OCI-LY7 (cell line): ENCODE measurements around the gene PODXL2. TPM values are rescaled to one million over a fixed set of nuclear protein-coding genes. Genes with fewer than 3 reads are reported as not detected.
"Not testable (repeated sequence)": the region's sequence is repeated elsewhere in the genome, so short reads cannot be mapped to it uniquely, and the experiment has no call there.

ENCODE experiments used
- BruUV-seq: library from RNA; stranded (reverse); fragments of 400-500 nt; replicated peaks from 2 replicates; lab custom pipeline; 2021; lab: Mats Ljungman, UMichigan
- CTCF ChIA-PET: fragments of 300-600 bp; sonication (Branson Sonifier 250); formaldehyde crosslinking; loops from one replicate; lab custom pipeline; 2022; ENCODE audit warnings: antibody characterized with exemption; ENCODE audit not compliant: unreplicated experiment; lab: Charles Lee
- POLR2A ChIA-PET: fragments of 300-600 bp; sonication (Branson Sonifier 250); formaldehyde crosslinking; loops from one replicate; lab custom pipeline; 2022; ENCODE audit warnings: antibody characterized with exemption; lab: Charles Lee
- DNase-seq: peaks from one replicate; pipeline ENCODE4 v3.0.0-alpha.2; 2015; ENCODE audit warnings: low spot score
- H2AFZ ChIP-seq: fragments of 200-600 bp; sonication (generic), shearing (Covaris generic); 2 replicates; pipeline ENCODE4 v1.6.1; 2014; ENCODE audit warnings: mild to moderate bottlenecking, antibody characterized with exemption, low read length, moderate library complexity
- H3K27ac ChIP-seq: fragments of 200-600 bp; sonication (generic); 2 replicates; pipeline ENCODE4 v1.5.1; 2014; ENCODE audit warnings: mixed run types, low read depth, mild to moderate bottlenecking, moderate library complexity, low read length, inconsistent platforms; ENCODE audit not compliant: poor library complexity, severe bottlenecking
- H3K36me3 ChIP-seq: fragments of 200-600 bp; sonication (generic); 2 replicates; pipeline ENCODE4 v1.6.1; 2014; ENCODE audit warnings: mild to moderate bottlenecking, antibody characterized with exemption, low read length, moderate library complexity, mixed read lengths; ENCODE audit not compliant: insufficient read depth
- H3K4me1 ChIP-seq: fragments of 200-600 bp; sonication (generic); 2 replicates; pipeline ENCODE4 v1.5.1; 2014; ENCODE audit warnings: mild to moderate bottlenecking, low read length; ENCODE audit not compliant: insufficient read depth, poor library complexity, severe bottlenecking
- H3K4me2 ChIP-seq: fragments of 200-600 bp; sonication (generic); 2 replicates; pipeline ENCODE4 v1.6.1; 2014; ENCODE audit warnings: mild to moderate bottlenecking, low read length
- H3K4me3 ChIP-seq: fragments of 200-600 bp; sonication (generic); 2 replicates; pipeline ENCODE4 v1.5.1; 2014; ENCODE audit warnings: mild to moderate bottlenecking, low read depth, low read length; ENCODE audit not compliant: poor library complexity, severe bottlenecking
- H3K79me2 ChIP-seq: fragments of 200-600 bp; sonication (generic); 2 replicates; pipeline ENCODE4 v1.6.1; 2016; ENCODE audit warnings: low read depth, mild to moderate bottlenecking, low read length, moderate library complexity, mixed read lengths; ENCODE audit not compliant: insufficient read depth
- H3K9me2 ChIP-seq: fragments of 200-600 bp; sonication (generic); 2 replicates; pipeline ENCODE4 v1.6.1; 2016; ENCODE audit warnings: mild to moderate bottlenecking, low read length, mixed read lengths; ENCODE audit not compliant: insufficient read depth
- H3K9me3 ChIP-seq: fragments of 200-600 bp; sonication (generic); 2 replicates; pipeline ENCODE4 v1.6.1; 2014; ENCODE audit warnings: mild to moderate bottlenecking, mixed run types, low read length, mixed read lengths
- H4K20me1 ChIP-seq: fragments of 200-600 bp; sonication (generic); 2 replicates; pipeline ENCODE4 v1.6.1; 2014; ENCODE audit warnings: mild to moderate bottlenecking, antibody characterized with exemption, low read length, moderate library complexity, mixed read lengths; ENCODE audit not compliant: insufficient read depth
- CTCF ChIP-seq: fragments of 200-600 bp; sonication (generic); conservative IDR thresholded peaks from 2 replicates; pipeline ENCODE4 v1.5.1; 2014; ENCODE audit warnings: mild to moderate bottlenecking, antibody characterized with exemption, low read length, moderate library complexity, mixed read lengths
- EZH2phosphoT487 ChIP-seq: fragments of 200-600 bp; sonication (generic); IDR thresholded peaks from 2 replicates; pipeline ENCODE4 v1.6.1; 2018; ENCODE audit warnings: low read depth, borderline replicate concordance, mild to moderate bottlenecking, mixed run types, antibody characterized with exemption, low read length, moderate library complexity, mixed read lengths
- intact Hi-C: fragments of 100-400 bp; cut with micrococcal nuclease; formaldehyde crosslinking; loops from one replicate; pipeline ENCODE4 v1.10.0; 2022; ENCODE audit not compliant: unreplicated experiment
- total RNA-seq, 2 experiments: library from RNA; depleted of rRNA in 1 of 2; stranded (reverse); fragments of >200 nt in 1 of 2; shearing (Covaris generic) in 1 of 2; gene quantifications; 2 replicates each; pipeline ENCODE4 v1.2.3, GENCODE V29; 2014 to 2022

PODXL2 gene
- total RNA-seq, 2 experiments from 2014 or later, result 16.1 to 29.4 TPM

DNA sequence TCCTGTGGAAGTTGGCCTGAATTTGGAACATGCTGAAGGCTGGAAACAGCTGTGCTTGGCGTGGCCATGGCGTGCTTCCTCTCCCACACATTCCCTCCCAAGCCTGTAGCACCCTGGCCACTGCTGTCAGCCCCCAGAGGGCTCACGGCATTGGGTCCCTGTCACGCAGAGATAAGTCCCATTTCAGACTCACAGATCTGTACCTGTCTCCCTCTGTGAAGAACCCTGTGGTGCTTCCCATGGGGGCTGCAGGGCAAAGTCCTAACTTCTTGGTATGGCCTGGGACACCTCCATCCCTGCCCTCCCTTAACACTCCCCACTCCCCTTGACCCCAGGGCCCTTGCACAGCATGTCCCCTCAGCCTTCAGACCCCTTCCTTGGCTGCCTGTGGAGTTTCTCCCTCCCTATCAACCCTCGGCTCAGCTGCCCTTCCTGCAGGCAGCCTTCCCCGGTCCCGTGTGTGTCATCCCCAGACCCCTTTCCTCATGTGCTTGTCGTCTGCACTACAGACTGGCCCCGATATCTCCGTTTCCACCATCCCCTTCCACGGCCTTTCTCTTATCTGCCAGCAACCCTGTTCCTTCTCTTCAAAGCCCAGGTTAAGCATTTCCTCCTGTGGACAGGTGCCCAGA is 72.4 kb downstream of the PODXL2 start:
- H3K79me2 ChIP-seq, result no peaks in the 10 kb centered on the region
- H3K4me2 ChIP-seq, result no peak overlapping the region
- ChIA-PET CTCF (no interaction called here), POLR2A (no interaction called here)
- TF ChIP-seq CTCF (no peak), EZH2phosphoT487 (no peak)
- intact Hi-C loops, result no loop called here
- no peak for DNase-seq
- no peak overlapping the region for H2AFZ ChIP-seq
- H3K9me3 ChIP-seq, result no peaks in the 10 kb centered on the region
- no peaks in the 10 kb centered on the region for H4K20me1 ChIP-seq
- BruUV-seq, result no TSS peak
- no peaks in the 10 kb centered on the region for H3K9me2 ChIP-seq
- peaks cover 14% of the 10 kb centered on the region for H3K4me1 ChIP-seq
- peaks cover 42% of the 10 kb centered on the region for H3K36me3 ChIP-seq
- no peak overlapping the region for H3K27ac ChIP-seq
- H3K4me3 ChIP-seq, result no peak overlapping the region

DNA sequence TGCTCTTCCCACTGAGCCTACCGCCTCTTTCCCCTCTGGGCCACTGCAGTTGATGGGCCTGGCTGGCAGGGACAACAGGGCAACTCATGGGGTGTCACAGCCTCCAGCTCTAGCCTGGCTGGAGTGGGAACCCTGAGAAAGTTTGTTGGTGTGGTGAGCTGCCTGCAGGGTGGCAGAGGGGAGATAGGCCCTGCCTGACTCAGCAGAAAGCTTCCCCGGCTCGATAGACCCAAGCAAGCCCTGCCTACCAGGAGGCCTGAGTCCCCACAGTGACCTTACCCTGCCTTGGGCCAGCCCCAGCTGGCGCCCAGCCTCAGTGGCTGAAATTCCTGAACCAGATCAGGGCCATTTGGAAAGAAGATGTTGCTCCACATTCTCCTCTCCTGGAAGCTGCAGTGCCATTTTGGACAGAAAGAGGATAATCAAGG is 73.2 kb downstream of the PODXL2 start:
- intact Hi-C loops, result no loop called here
- no TSS peak for BruUV-seq
- Histone ChIP-seq H3K36me3 (peaks cover 47% of the 10 kb centered on the region), H4K20me1 (no peaks in the 10 kb centered on the region), H3K9me2 (no peaks in the 10 kb centered on the region), H2AFZ (no peak overlapping the region), H3K4me3 (no peak overlapping the region), H3K4me1 (peaks cover 7% of the 10 kb centered on the region), H3K27ac (no peak overlapping the region), H3K9me3 (no peaks in the 10 kb centered on the region), H3K79me2 (no peaks in the 10 kb centered on the region), H3K4me2 (no peak overlapping the region)
- ChIA-PET POLR2A (no interaction called here), CTCF (no interaction called here)
- TF ChIP-seq EZH2phosphoT487 (no peak), CTCF (no peak)
- no peak for DNase-seq

DNA sequence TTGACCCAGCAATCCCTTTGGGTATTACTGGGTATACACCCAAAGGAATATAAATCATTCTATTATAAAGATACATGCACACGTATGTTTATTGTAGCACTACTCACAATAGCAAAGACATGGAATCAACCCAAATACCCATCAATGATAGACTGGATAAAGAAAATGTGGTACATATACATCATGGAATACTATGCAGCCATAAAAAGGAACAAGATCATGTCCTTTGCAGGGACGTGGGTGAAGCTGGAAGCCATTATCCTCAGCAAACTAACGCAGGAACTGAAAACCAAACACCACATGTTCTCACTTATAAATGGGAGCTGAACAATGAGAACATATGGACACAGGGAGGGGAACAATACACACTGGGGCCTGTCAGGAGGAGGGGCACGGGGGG is 75.9 kb downstream of the PODXL2 start:
- H3K9me2 ChIP-seq, H3K27ac ChIP-seq, H3K79me2 ChIP-seq, H4K20me1 ChIP-seq, DNase-seq, H3K4me3 ChIP-seq, H3K4me2 ChIP-seq, BruUV-seq, H3K4me1 ChIP-seq, intact Hi-C loops, H3K9me3 ChIP-seq, CTCF ChIA-PET, H2AFZ ChIP-seq: not testable (repeated sequence)
- H3K36me3 ChIP-seq, result peaks cover 56% of the 10 kb centered on the region
- POLR2A ChIA-PET, result interaction anchor here (1.0 kb wide), 1 partner anchor 22 kb away, joined by 3 read pairs; no protein-coding TSS in a partner anchor
